Measurements from ENCODE around the gene SLC7A7. TPM values are rescaled to one million over a fixed set of nuclear protein-coding genes. Genes with fewer than 3 reads are reported as not detected.

SLC7A7 gene
- total RNA-seq, 2 experiments from 2014 or later, result 0.89 to 1.1 TPM

DNA sequence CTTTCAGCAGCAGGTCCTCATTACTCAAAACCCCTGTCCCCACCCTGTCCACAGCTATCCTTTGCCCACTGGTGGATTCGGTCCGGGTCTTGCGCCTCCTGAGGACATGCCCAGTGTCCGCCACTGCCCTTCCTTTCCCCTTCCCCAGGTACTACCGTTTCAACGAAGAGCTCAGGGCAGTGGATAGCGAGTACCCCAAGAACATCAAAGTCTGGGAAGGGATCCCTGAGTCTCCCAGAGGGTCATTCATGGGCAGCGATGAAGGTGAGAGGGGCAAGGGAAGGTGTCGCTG is 29.8 kb upstream of the SLC7A7 start:
- POLR2A ChIA-PET, result no interaction called here
- H3K27me3 Mint-ChIP-seq, result peaks cover 27% of the 10 kb centered on the region
- no peak overlapping the region for H3K27ac Mint-ChIP-seq

DNA sequence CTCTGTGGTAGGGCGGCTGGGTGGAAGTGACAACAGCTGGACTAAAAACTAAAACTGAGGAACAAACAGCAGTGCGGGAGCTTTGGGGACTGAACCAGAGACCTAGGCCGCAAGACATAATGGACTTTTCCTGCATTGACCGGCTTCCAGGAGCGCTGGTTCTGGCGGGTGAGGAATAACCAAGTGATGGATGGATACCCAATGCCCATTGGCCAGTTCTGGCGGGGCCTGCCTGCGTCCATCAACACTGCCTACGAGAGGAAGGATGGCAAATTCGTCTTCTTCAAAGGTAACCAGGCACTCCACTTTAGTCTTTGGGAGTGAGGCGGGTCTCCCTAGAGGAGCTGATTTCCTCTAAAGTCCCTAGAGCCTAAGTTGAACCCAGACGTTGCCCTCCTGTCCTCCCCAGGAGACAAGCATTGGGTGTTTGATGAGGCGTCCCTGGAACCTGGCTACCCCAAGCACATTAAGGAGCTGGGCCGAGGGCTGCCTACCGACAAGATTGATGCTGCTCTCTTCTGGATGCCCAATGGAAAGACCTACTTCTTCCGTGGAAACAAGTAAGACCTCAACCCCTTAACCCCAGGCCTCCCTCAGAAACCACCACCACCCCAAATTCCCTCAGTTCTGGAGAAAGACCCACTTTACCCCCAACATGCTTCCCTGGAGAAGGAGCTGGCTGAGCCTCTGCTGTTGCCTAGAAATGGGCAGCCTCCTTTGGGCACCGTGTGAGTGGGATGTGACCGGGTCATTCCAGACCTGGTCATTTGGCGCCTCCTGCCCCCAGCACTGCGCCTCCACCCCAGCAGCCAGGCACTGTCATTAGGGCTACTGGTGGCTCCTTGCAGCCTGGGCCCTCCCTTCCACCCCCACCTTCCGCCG is 29.2 kb upstream of the SLC7A7 start:
- Histone ChIP-seq H3K9me3 (ENCODE audit: control insufficient read depth in 1 of 2, insufficient read depth in 1 of 2, low read length in 2 of 2) (no peaks in the 10 kb centered on the region), H3K36me3 (ENCODE audit: insufficient read depth, low read length) (no peaks in the 10 kb centered on the region), H3K27ac (ENCODE audit: low read depth in 1 of 2, low read length in 2 of 2) (no peak overlapping the region), H3K4me1 (ENCODE audit: insufficient read depth, low read length) (no peaks in the 10 kb centered on the region), H3K4me3 (ENCODE audit: low read length) (no peak overlapping the region), H3K27me3 (ENCODE audit: control insufficient read depth in 1 of 2, insufficient read depth in 2 of 2, low read length in 2 of 2) (peaks cover under 1 to 9% of the 10 kb centered on the region in 2 experiments)
- DNase-seq (no peak), ATAC-seq (ENCODE audit: poor library complexity) (no peak)
- no peak for TF ChIP-seq CTCF (IDR thresholded peaks at IDR 0.05)
- Mint-ChIP-seq H3K9me3 (no peaks in the 10 kb centered on the region), H3K4me1 (ENCODE audit: low read depth) (no peaks in the 10 kb centered on the region), H3K27me3 (peaks cover 30% of the 10 kb centered on the region), H3K27ac (no peak overlapping the region), H3K36me3 (ENCODE audit: low read depth) (no peaks in the 10 kb centered on the region), H3K4me3 (no peak overlapping the region)
- intact Hi-C loops (cut with DNase I, micrococcal nuclease), result no loop called here
- ChIA-PET CTCF (interaction anchor here (1.1 kb wide), 1 partner anchor 71 kb away, joined by 3 read pairs; no protein-coding TSS in a partner anchor), POLR2A (no interaction called here)

More for the DNA sequence above, 29.8 kb upstream of the SLC7A7 start:
- CTCF ChIA-PET, result interaction anchor here (1.1 kb wide), 1 partner anchor 70 kb away, joined by 3 read pairs; no protein-coding TSS in a partner anchor
- no peak for TF ChIP-seq CTCF (IDR thresholded peaks at IDR 0.05)
- ATAC-seq (ENCODE audit: poor library complexity), result no peak
- Mint-ChIP-seq H3K9me3 (no peaks in the 10 kb centered on the region), H3K4me3 (no peak overlapping the region), H3K4me1 (ENCODE audit: low read depth) (no peaks in the 10 kb centered on the region), H3K36me3 (ENCODE audit: low read depth) (no peaks in the 10 kb centered on the region)
- DNase-seq, result no peak
- Histone ChIP-seq H3K4me1 (ENCODE audit: insufficient read depth, low read length) (no peaks in the 10 kb centered on the region), H3K4me3 (ENCODE audit: low read length) (no peak overlapping the region), H3K27ac (ENCODE audit: low read depth in 1 of 2, low read length in 2 of 2) (no peak overlapping the region), H3K36me3 (ENCODE audit: insufficient read depth, low read length) (no peaks in the 10 kb centered on the region), H3K9me3 (ENCODE audit: control insufficient read depth in 1 of 2, insufficient read depth in 1 of 2, low read length in 2 of 2) (no peaks in the 10 kb centered on the region), H3K27me3 (ENCODE audit: control insufficient read depth in 1 of 2, insufficient read depth in 2 of 2, low read length in 2 of 2) (peaks cover 0 to 6% of the 10 kb centered on the region in 2 experiments)
- intact Hi-C loops (cut with DNase I, micrococcal nuclease), result no loop called here

DNA sequence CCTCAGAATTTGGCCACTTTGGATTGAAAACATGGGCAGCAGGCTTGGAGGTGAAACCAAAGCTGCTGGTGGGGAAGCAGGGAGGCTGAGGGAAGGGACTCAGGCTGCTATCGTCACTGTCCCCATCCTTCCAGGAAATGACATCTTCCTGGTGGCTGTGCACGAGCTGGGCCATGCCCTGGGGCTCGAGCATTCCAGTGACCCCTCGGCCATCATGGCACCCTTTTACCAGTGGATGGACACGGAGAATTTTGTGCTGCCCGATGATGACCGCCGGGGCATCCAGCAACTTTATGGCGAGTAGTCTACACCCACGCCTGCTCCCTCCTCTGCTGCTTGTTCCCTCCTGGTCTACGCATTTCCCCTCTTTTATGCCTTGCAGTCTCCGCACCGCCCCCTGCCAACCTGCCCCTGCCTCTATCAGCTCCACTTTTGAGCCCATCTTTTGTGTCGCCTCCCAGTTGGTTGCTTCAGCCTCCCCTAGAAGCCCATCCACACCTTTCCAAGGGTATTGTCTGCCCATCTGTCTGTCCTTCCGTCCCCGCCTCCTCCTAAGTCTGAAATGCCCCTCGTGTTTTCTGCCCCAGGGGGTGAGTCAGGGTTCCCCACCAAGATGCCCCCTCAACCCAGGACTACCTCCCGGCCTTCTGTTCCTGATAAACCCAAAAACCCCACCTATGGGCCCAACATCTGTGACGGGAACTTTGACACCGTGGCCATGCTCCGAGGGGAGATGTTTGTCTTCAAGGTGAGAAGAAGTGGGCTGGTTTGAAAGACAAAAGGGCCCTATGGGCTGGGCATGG is 28.1 kb upstream of the SLC7A7 start:
- Mint-ChIP-seq H3K27me3 (peaks cover 41% of the 10 kb centered on the region), H3K27ac (no peak overlapping the region), H3K4me1 (ENCODE audit: low read depth) (no peaks in the 10 kb centered on the region), H3K9me3 (no peaks in the 10 kb centered on the region), H3K36me3 (ENCODE audit: low read depth) (no peaks in the 10 kb centered on the region), H3K4me3 (no peak overlapping the region)
- peaks cover 11 to 20% of the 10 kb centered on the region in 2 experiments for H3K27me3 ChIP-seq (ENCODE audit: control insufficient read depth in 1 of 2, insufficient read depth in 2 of 2, low read length in 2 of 2)
- H3K4me3 ChIP-seq (ENCODE audit: low read length), result no peak overlapping the region
- no peak for TF ChIP-seq CTCF (IDR thresholded peaks at IDR 0.05)
- H3K36me3 ChIP-seq (ENCODE audit: insufficient read depth, low read length), result no peaks in the 10 kb centered on the region
- CTCF ChIA-PET, result no interaction called here
- no peaks in the 10 kb centered on the region for H3K4me1 ChIP-seq (ENCODE audit: insufficient read depth, low read length)
- no peaks in the 10 kb centered on the region for H3K9me3 ChIP-seq (ENCODE audit: control insufficient read depth in 1 of 2, insufficient read depth in 1 of 2, low read length in 2 of 2)
- intact Hi-C loops (cut with DNase I, micrococcal nuclease), result no loop called here
- ATAC-seq (ENCODE audit: poor library complexity), result no peak
- POLR2A ChIA-PET, result no interaction called here
- no peak for DNase-seq
- H3K27ac ChIP-seq (ENCODE audit: low read depth in 1 of 2, low read length in 2 of 2), result no peak overlapping the region

All from CD4-positive, alpha-beta T cell (primary cell).